Uterus (tissue), 2 donors: ENCODE measurements around the gene TMEM175.

Source experiments
- CTCF ChIP-seq, 4 experiments: fragments of 200-600 bp in 2 of 4; fragments of 450-650 bp in 2 of 4; sonication (generic) in 2 of 4; IDR thresholded peaks; one replicate each; pipeline ENCODE4 v1.5.1; 2016 to 2019; ENCODE audit warnings: antibody characterized with exemption in 4 of 4, mild to moderate bottlenecking in 2 of 4, moderate library complexity in 1 of 4
- POLR2A ChIP-seq, 2 donors: fragments of 450-650 bp; IDR thresholded peaks; one replicate each; pipeline ENCODE4 v1.6.1; 2016; ENCODE audit warnings: antibody characterized with exemption in 2 of 2, mild to moderate bottlenecking in 1 of 2, moderate library complexity in 1 of 2

DNA sequence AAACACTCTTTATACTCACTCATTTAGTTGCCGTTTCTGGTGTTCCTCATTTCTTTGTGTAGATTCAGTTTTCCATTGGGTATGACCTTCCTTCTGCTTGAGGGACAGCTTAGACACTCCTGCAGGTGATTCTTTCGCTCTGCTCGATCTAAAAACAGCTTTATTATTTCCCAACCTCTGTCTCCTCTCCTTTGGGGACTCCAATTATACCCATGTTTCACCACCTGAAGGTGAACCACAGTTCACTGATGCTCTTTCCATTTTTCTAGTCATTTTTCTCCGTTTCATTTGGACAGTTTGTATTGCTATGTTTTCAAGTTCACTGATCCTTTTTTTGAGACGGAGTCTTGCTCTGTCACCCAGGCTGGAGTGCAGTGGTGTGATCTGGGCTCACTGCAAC, 74.6 kb downstream of the TMEM175 start:
- TF ChIP-seq CTCF (IDR thresholded peaks at IDR 0.05) = no peak
- no peak for TF ChIP-seq POLR2A (IDR thresholded peaks at IDR 0.05)
